Right ventricle myocardium inferior (tissue), 1 donor: Measurements from ENCODE around the gene PTCD2. TPM values are rescaled to one million over a fixed set of nuclear protein-coding genes. Genes with fewer than 3 reads are reported as not detected.

ENCODE experiments used
- ATAC-seq: fragments of 200-7000 bp; cut with Tn5 transposase; one replicate; pipeline ENCODE4 v1.9.1; 2020; ENCODE audit warnings: mild to moderate bottlenecking, moderate library complexity
- DNase-seq: peaks from one replicate; pipeline ENCODE4 v3.0.0; 2021; ENCODE audit errors: missing footprints
- intact Hi-C: fragments of 100-400 bp; cut with DNase I; formaldehyde crosslinking; loops from one replicate; pipeline ENCODE4 v1.11.0; 2022
- long read RNA-seq: library from polyadenylated mRNA; unstranded; transcript quantifications from one replicate; pipeline ENCODE4 v2.0.0, GENCODE V29; 2021
- total RNA-seq: library from RNA; stranded (reverse); fragmentation: NEBNext Ultra II Directional; extraction: Animal tissue kit (Norgen Biotek cat#: 25700); gene quantifications from one replicate; pipeline ENCODE4 v1.2.1, GENCODE V29; 2021
- donor health status: DM: no; HTN: yes; CAD: no; lungs with severe emphysema.

PTCD2 gene
- total RNA-seq, result 15.5 TPM
- long read RNA-seq, full-length matches to known transcripts, result 7 of 8 reads
- long read RNA-seq, partial matches to known transcripts, result 0 of 8 reads
- long read RNA-seq, other reads (novel, unspliced or antisense), result 1 of 8 reads

- DNase-seq (peak; percentile 97), ATAC-seq (peak; percentile 100)
- intact Hi-C loops, result no loop called here
Measured at GRCh38 chr5:72319976-72320752, at the start of gene PTCD2, which contains the start of gene MRPS27. Gene PTCD2 (plus strand): TSS chr5:72320373. CDS start chr5:72320383, 10 bp downstream. Gene MRPS27 (minus strand): TSS chr5:72320240. CDS start chr5:72320221, 19 bp downstream.

GRCh38 chr5:72271702-72272101 lies 48.5 kb upstream of the PTCD2 start:
- intact Hi-C loops, result no loop called here
- no peak for ATAC-seq

GRCh38 chr5:72272398-72272797 lies 47.8 kb upstream of the PTCD2 start:
- intact Hi-C loops, result no loop called here
- DNase-seq, result no peak
- no peak for ATAC-seq

More at GRCh38 chr5:72271702-72272101, 48.5 kb upstream of the PTCD2 start:
- DNase-seq, result no peak

- intact Hi-C loops, result no loop called here
- no peak for ATAC-seq
Measured at GRCh38 chr5:72273547-72273946, 46.6 kb upstream of the PTCD2 start.

GRCh38 chr5:72276219-72276752 lies 43.9 kb upstream of the PTCD2 start:
- intact Hi-C loops, result no loop called here

More at GRCh38 chr5:72273547-72273946, 46.6 kb upstream of the PTCD2 start:
- no peak for DNase-seq

GRCh38 chr5:72280581-72281069 lies 39.5 kb upstream of the PTCD2 start:
- no peak for ATAC-seq
- intact Hi-C loops, result no loop called here

More at GRCh38 chr5:72276219-72276752, 43.9 kb upstream of the PTCD2 start:
- DNase-seq (no peak), ATAC-seq (no peak)

GRCh38 chr5:72281430-72281763 lies 38.8 kb upstream of the PTCD2 start:
- intact Hi-C loops, result no loop called here
- DNase-seq (no peak), ATAC-seq (peak; percentile 43)

More at GRCh38 chr5:72280581-72281069, 39.5 kb upstream of the PTCD2 start:
- no peak for DNase-seq

GRCh38 chr5:72281764-72282499 lies 38.2 kb upstream of the PTCD2 start:
- peak; percentile 76 for ATAC-seq
- no peak for DNase-seq
- intact Hi-C loops, result no loop called here

GRCh38 chr5:72282878-72283277 lies 37.3 kb upstream of the PTCD2 start:
- no peak for DNase-seq
- intact Hi-C loops, result no loop called here
- no peak for ATAC-seq

- intact Hi-C loops, result no loop called here
- no peak for DNase-seq
- peak; percentile 38 for ATAC-seq
Measured at GRCh38 chr5:72283358-72283757, 36.8 kb upstream of the PTCD2 start.

- intact Hi-C loops, result no loop called here
- no peak for ATAC-seq
Measured at GRCh38 chr5:72284559-72285423, 35.4 kb upstream of the PTCD2 start.

GRCh38 chr5:72285424-72285821 lies 34.8 kb upstream of the PTCD2 start:
- intact Hi-C loops, result no loop called here
- no peak for DNase-seq
- ATAC-seq, result no peak

More at GRCh38 chr5:72284559-72285423, 35.4 kb upstream of the PTCD2 start:
- DNase-seq, result no peak

GRCh38 chr5:72286798-72287197 lies 33.4 kb upstream of the PTCD2 start:
- intact Hi-C loops, result no loop called here
- ATAC-seq (no peak), DNase-seq (no peak)

- ATAC-seq (peak; percentile 37), DNase-seq (no peak)
- intact Hi-C loops, result no loop called here
Measured at GRCh38 chr5:72288924-72289323, 31.2 kb upstream of the PTCD2 start.

GRCh38 chr5:72290356-72291133 lies 29.6 kb upstream of the PTCD2 start:
- ATAC-seq (no peak), DNase-seq (no peak)
- intact Hi-C loops, result no loop called here

GRCh38 chr5:72291601-72292000 lies 28.6 kb upstream of the PTCD2 start:
- intact Hi-C loops, result no loop called here
- no peak for DNase-seq
- no peak for ATAC-seq

- intact Hi-C loops, result no loop called here
- DNase-seq, result no peak
- no peak for ATAC-seq
Measured at GRCh38 chr5:72292411-72292810, 27.8 kb upstream of the PTCD2 start.
